Measurements from ENCODE around the gene ACOX3.
"Not testable (repeated sequence)": the region's sequence is repeated elsewhere in the genome, so short reads cannot be mapped to it uniquely, and the experiment has no call there.

Gene ACOX3

GRCh38 chr4:8350841-8351461, 89.6 kb downstream of the ACOX3 start:
- no peak for DNase-seq

GRCh38 chr4:8350352-8350751, 90.2 kb downstream of the ACOX3 start:
- DNase-seq = no peak

GRCh38 chr4:8349664-8350236, 90.8 kb downstream of the ACOX3 start:
- no peak for DNase-seq

DNA sequence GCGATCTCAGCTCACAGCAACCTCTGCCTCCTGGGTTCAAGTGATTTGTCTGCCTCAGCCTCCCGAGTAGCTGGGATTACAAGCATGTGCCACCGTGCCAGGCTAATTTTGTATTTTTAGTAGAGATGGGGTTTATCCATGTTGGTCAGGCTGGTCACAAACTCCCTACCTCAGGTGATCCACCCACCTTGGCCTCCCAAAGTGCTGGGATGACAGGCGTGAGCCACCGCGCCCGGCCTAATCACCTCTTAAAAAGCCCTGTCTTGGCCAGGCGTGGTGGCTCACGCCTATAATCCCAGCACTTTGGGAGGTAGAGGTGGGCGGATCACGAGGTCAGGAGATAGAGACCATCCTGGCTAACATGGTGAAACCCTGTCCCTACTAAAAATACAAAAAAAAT, 91.3 kb downstream of the ACOX3 start:
- not testable (repeated sequence) for DNase-seq

DNA sequence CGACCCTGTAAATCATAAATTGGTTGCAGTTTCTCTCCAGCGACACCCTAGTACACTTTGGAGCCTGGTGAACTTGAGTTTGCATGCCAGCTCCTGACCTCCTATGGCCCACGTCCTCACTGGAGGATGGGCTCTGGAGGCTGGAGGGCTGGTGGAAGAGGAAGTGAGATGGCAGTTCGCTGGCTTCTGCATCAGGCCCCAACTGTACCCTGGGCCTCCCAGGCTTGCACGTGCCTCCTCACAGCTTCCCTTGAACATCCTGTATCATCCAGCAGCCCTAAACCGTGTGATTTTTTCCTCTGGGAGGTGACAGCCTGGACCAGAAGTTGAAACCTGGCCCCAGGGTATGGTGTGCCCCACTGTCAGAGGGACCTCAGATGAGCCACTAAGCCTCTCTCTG, 92.5 kb downstream of the ACOX3 start:
- no peak for DNase-seq

DNA sequence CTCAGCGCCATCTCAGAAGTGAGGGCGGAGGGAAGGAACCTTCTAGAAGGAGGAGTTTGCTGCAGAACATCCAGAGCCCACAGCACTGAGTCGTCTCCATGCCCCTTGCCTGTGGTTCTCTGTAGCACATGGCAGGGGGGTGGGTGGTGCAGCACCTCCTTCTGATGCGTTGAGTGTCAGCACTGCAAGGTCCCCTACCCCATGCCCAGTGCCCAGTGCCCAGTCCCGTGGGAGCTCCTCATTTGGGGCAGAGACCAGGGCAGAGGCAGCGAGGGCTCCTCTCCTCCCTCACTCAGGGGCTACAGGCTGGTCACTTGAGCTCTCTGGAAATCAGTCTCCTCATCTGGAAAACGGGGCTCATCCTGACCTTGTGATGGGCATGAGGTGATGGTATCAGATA, 92.9 kb downstream of the ACOX3 start:
- DNase-seq = no peak

- DNase-seq = no peak
Measured at GRCh38 chr4:8346838-8347605, 93.5 kb downstream of the ACOX3 start.

GRCh38 chr4:8345946-8346814, 94.3 kb downstream of the ACOX3 start:
- no peak for DNase-seq

- DNase-seq = no peak
Measured at GRCh38 chr4:8345053-8345945, 95.2 kb downstream of the ACOX3 start.

DNA sequence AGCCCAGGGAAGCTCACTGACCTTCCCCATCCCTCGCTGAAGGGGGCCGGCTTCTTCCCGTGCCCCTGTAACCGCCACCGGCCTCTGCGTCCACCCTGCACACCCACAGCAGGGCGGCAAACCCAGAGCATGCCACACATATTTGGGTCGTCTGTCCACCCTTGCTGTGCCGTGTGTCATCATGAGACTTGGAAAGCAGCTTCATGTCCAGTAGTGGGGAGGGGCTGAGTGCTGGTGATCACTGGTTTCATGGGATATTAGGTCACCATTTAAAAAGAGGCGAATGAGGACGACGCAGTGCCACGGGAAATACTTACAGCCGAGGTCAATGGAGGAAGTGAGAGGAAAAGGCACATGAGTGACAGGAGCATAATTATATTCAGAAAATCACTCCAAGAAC, 96.1 kb downstream of the ACOX3 start:
- DNase-seq = no peak

GRCh38 chr4:8343967-8344331, 96.6 kb downstream of the ACOX3 start:
- DNase-seq = no peak

- no peak for DNase-seq
Measured at GRCh38 chr4:8343262-8343966, 97.1 kb downstream of the ACOX3 start.

- DNase-seq = no peak
Measured at GRCh38 chr4:8342651-8343261, 97.8 kb downstream of the ACOX3 start.

DNA sequence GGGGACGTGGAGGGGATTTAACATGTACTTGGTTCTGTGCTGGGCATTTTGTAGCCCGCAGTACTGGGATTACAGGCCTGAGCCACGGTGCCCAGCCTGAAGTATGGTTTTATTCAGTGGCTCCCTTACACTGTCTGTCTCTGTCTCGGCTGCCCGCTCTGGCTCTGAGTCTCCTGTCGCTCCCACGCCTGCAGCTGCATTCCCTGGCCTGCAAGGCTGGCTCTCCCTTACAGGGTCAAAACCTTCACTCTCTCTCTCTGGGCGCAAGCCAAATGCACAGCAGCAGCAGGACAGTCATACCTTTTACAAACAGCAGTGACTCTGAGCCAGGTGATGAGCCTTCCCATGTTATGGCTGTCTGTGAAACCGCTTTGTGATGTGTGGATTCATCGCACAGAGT, 98.8 kb downstream of the ACOX3 start:
- no peak for DNase-seq

DNA sequence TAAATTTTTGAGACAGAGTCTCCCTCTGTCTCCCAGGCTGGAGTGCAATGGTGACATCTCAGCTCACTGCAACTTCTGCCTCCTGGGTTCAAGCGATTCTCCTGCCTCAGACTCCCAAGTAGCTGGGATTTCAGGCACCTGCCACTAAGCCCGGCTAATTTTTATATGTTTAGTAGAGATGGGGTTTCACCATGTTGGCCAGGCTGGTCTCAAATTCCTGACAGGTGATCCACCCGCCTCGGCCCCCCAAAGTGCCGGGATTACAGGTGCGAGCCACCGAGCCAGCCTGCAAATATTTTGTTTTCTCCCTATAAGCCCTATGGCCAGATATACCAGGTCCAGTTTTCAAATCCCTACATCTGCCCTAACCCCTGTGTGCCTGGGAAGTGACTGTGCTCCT, 99.2 kb downstream of the ACOX3 start:
- DNase-seq = not testable (repeated sequence)

- no peak for DNase-seq
Measured at GRCh38 chr4:8340781-8341241, 99.7 kb downstream of the ACOX3 start.

DNA sequence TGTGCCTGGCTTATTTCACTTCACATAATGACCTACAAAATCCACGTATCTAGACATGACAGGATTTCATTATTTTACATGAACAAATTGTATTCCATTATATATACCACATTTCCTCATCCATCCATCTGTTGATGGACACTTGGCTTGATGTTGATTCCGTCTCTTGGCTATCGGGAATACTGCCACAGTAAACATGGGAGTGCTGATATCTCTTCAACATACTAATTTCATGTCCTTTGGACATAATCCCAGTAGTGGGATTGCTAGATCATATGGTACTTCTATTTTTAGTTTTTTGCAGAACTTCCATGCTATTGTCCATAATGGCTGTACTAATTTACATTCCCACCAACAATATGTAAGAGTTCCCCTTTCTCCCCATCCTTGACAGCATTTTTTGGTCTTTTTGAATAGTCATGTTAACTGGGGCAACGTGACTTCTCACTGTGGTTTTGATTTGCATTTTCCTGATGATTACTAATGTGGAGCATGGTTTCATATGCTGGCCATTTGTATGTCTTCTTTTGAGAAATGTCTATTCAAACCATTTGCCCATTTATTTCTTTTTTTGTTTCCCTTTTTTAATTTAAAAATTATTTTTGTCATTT, 102.1 kb downstream of the ACOX3 start:
- DNase-seq = no peak

- no peak for DNase-seq
Measured at GRCh38 chr4:8336412-8337075, 104.0 kb downstream of the ACOX3 start.

GRCh38 chr4:8335848-8336247, 104.7 kb downstream of the ACOX3 start:
- no peak for DNase-seq

All from CD4-positive, alpha-beta T cell treated with Interleukin-17A for 4 hours (primary cell).